Measurements from ENCODE around the gene OAS2.

Gene OAS2

DNA sequence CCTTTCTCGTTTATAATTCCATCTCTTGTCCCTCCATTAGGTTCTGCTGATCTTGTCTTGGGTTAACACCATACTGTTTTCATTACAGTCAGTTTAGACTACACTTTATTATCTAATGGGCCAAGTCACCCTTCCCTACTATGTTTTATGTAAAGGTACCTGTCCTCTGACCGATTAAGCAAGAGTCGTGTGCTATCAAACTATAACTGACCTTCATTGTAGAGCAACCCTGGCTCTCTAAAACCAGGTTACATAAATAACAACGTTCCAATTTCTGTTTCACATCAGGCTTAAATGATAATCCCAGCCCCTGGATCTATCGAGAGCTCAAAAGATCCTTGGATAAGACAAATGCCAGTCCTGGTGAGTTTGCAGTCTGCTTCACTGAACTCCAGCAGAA lies 16.7 kb downstream of the OAS2 start:
- H3K4me3 ChIP-seq = no peak overlapping the region
- DNase-seq (ENCODE audit: low read depth, low spot score) = no peak
- no peak overlapping the region for H3K27ac ChIP-seq
- TF ChIP-seq FOXP2 (optimal IDR thresholded peaks at IDR 0.05; ENCODE audit: control extremely low read depth, extremely low read length, insufficient read depth) = no peak
- TF ChIP-seq EZH2 (IDR thresholded peaks at IDR 0.05) = no peak
- TF ChIP-seq POLR2AphosphoS5 (IDR thresholded peaks at IDR 0.05; ENCODE audit: borderline replicate concordance, low read depth, low read length) = no peak
- H3K9me3 ChIP-seq (ENCODE audit: low read depth, low read length) = no peaks in the 10 kb centered on the region
- no peaks in the 10 kb centered on the region for H3K36me3 ChIP-seq (ENCODE audit: insufficient read depth, low read length)
- H3K9ac ChIP-seq (ENCODE audit: insufficient read length) = no peak overlapping the region

DNA sequence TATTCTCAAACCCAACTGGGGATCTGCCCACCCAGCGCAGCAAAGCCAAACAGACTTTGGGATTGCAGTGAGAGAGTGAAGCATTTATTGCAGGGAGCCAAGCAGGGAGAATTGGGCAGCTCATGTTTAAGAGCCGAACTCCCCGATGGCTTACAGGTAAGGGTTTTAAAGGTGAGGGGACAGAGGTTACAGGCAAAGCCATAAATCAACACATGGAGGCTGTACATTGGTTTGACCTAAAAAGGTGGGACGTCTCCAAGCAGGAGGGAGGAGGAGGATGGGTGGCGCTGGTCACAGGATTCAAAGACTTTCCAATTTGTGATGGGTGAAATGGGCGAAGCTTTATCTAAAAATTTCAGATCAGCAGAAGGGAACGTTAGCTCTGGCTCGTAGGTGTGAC lies 18.2 kb downstream of the OAS2 start:
- no peaks in the 10 kb centered on the region for H3K36me3 ChIP-seq (ENCODE audit: insufficient read depth, low read length)
- no peaks in the 10 kb centered on the region for H3K9me3 ChIP-seq (ENCODE audit: low read depth, low read length)
- TF ChIP-seq EZH2 (IDR thresholded peaks at IDR 0.05) (no peak), FOXP2 (optimal IDR thresholded peaks at IDR 0.05; ENCODE audit: control extremely low read depth, extremely low read length, insufficient read depth) (no peak), POLR2AphosphoS5 (IDR thresholded peaks at IDR 0.05; ENCODE audit: borderline replicate concordance, low read depth, low read length) (no peak)
- no peak for DNase-seq (ENCODE audit: low read depth, low spot score)
- H3K9ac ChIP-seq (ENCODE audit: insufficient read length) = no peak overlapping the region
- no peak overlapping the region for H3K27ac ChIP-seq
- H3K4me3 ChIP-seq = no peak overlapping the region

DNA sequence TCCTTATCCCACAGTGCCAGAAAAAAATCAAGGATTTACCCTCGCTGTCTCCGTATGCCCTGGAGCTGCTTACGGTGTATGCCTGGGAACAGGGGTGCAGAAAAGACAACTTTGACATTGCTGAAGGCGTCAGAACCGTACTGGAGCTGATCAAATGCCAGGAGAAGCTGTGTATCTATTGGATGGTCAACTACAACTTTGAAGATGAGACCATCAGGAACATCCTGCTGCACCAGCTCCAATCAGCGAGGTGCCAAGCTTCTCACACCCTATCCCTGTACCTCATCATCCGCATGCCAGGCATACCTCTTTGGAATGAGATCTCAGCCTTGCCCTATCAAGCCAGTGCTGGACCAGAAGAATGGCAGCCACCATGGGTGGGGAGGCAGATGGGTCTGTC lies 19.2 kb downstream of the OAS2 start:
- Histone ChIP-seq H3K9me3 (ENCODE audit: low read depth, low read length) (no peaks in the 10 kb centered on the region), H3K4me3 (no peak overlapping the region), H3K36me3 (ENCODE audit: insufficient read depth, low read length) (no peaks in the 10 kb centered on the region), H3K27ac (no peak overlapping the region), H3K9ac (ENCODE audit: insufficient read length) (no peak overlapping the region)
- TF ChIP-seq POLR2AphosphoS5 (IDR thresholded peaks at IDR 0.05; ENCODE audit: borderline replicate concordance, low read depth, low read length) (no peak), FOXP2 (optimal IDR thresholded peaks at IDR 0.05; ENCODE audit: control extremely low read depth, extremely low read length, insufficient read depth) (no peak), EZH2 (IDR thresholded peaks at IDR 0.05) (no peak)
- no peak for DNase-seq (ENCODE audit: low read depth, low spot score)

DNA sequence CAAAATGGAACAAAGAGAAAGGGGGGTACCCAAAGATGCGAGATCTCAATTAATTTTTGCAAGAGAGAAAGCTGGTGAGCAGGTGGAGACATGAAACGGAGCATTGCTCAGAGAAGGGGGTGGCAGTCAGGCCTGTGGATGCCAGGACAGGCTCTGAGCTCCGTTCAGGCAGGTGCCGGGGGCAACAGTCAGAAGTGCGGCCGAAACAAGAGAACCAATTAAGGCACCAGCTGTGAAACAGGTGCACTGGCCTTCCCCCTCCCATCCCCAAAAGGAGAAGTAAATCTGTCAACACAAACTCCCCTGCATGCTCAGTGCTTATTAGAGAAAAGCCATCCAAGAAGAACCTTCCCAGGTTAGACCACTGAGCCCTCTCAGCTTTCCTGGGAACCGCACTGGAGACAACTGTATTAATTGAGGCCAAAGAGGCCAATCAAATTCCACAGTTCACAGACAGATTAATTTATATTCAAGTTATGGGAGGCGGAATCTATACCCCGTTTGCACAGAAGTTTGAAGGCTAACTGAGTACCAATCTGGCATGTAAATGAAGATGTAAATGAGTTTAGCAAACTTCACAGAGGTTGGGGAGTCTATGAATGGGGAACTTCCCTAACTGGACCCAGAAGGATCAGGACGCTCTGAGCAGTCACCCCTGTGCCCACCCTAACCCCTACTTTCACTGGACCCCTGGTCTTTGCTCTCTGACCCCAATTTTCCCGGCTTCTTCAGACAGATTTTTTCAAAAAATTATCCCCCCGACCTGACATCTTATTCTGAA lies 20.9 kb downstream of the OAS2 start:
- Histone ChIP-seq H3K27ac (no peak overlapping the region), H3K4me3 (no peak overlapping the region), H3K9me3 (ENCODE audit: low read depth, low read length) (no peaks in the 10 kb centered on the region), H3K36me3 (ENCODE audit: insufficient read depth, low read length) (no peaks in the 10 kb centered on the region), H3K9ac (ENCODE audit: insufficient read length) (no peak overlapping the region)
- no peak for DNase-seq (ENCODE audit: low read depth, low spot score)
- TF ChIP-seq FOXP2 (optimal IDR thresholded peaks at IDR 0.05; ENCODE audit: control extremely low read depth, extremely low read length, insufficient read depth) = no peak
- no peak for TF ChIP-seq POLR2AphosphoS5 (IDR thresholded peaks at IDR 0.05; ENCODE audit: borderline replicate concordance, low read depth, low read length)
- no peak for TF ChIP-seq EZH2 (IDR thresholded peaks at IDR 0.05)

DNA sequence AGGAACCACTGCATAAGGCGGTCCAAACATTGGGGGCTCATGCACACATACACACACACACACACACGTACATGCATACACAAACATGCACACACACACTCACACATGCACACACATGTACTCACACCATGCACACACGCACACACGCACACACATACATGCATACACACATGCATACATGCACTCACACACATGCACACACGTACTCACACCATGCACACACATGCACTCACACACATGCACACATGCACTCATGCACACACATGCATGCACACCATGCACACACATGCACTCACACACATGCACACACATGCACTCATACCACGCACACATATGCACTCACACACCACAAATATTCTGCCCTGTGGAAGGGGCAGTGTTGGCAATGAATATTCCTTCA lies 22.1 kb downstream of the OAS2 start:
- no peaks in the 10 kb centered on the region for H3K9me3 ChIP-seq (ENCODE audit: low read depth, low read length)
- H3K4me3 ChIP-seq = no peak overlapping the region
- H3K27ac ChIP-seq = no peak overlapping the region
- H3K36me3 ChIP-seq (ENCODE audit: insufficient read depth, low read length) = no peaks in the 10 kb centered on the region
- no peak overlapping the region for H3K9ac ChIP-seq (ENCODE audit: insufficient read length)
- no peak for TF ChIP-seq FOXP2 (optimal IDR thresholded peaks at IDR 0.05; ENCODE audit: control extremely low read depth, extremely low read length, insufficient read depth)
- no peak for TF ChIP-seq POLR2AphosphoS5 (IDR thresholded peaks at IDR 0.05; ENCODE audit: borderline replicate concordance, low read depth, low read length)
- no peak for TF ChIP-seq EZH2 (IDR thresholded peaks at IDR 0.05)
- no peak for DNase-seq (ENCODE audit: low read depth, low spot score)

GRCh38 chr12:113002155-113002554 lies 23.8 kb downstream of the OAS2 start:
- TF ChIP-seq POLR2AphosphoS5 (IDR thresholded peaks at IDR 0.05; ENCODE audit: borderline replicate concordance, low read depth, low read length) = no peak
- no peak for TF ChIP-seq EZH2 (IDR thresholded peaks at IDR 0.05)
- no peak for TF ChIP-seq FOXP2 (optimal IDR thresholded peaks at IDR 0.05; ENCODE audit: control extremely low read depth, extremely low read length, insufficient read depth)
- DNase-seq (ENCODE audit: low read depth, low spot score) = no peak
- Histone ChIP-seq H3K9ac (ENCODE audit: insufficient read length) (no peak overlapping the region), H3K4me3 (no peak overlapping the region), H3K9me3 (ENCODE audit: low read depth, low read length) (no peaks in the 10 kb centered on the region), H3K36me3 (ENCODE audit: insufficient read depth, low read length) (no peaks in the 10 kb centered on the region), H3K27ac (no peak overlapping the region)

DNA sequence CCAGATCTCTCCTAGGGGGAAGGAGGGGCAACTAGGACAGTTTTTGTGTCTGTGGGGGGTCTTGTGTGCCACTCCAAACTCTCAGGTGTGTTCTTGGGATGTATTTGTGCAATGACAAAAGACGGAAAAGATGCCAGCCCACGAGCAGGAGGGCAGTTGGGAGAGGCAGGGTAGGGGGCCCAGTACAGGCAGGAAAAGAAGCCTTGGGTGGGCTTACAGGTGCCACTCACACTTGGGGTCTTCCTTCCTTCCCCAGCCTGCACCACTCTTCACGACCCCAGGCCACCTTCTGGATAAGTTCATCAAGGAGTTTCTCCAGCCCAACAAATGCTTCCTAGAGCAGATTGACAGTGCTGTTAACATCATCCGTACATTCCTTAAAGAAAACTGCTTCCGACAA lies 24.4 kb downstream of the OAS2 start:
- no peaks in the 10 kb centered on the region for H3K9me3 ChIP-seq (ENCODE audit: low read depth, low read length)
- no peak overlapping the region for H3K4me3 ChIP-seq
- no peaks in the 10 kb centered on the region for H3K36me3 ChIP-seq (ENCODE audit: insufficient read depth, low read length)
- TF ChIP-seq POLR2AphosphoS5 (IDR thresholded peaks at IDR 0.05; ENCODE audit: borderline replicate concordance, low read depth, low read length) (no peak), EZH2 (IDR thresholded peaks at IDR 0.05) (no peak), FOXP2 (optimal IDR thresholded peaks at IDR 0.05; ENCODE audit: control extremely low read depth, extremely low read length, insufficient read depth) (no peak)
- no peak overlapping the region for H3K9ac ChIP-seq (ENCODE audit: insufficient read length)
- DNase-seq (ENCODE audit: low read depth, low spot score) = no peak
- H3K27ac ChIP-seq = no peak overlapping the region

DNA sequence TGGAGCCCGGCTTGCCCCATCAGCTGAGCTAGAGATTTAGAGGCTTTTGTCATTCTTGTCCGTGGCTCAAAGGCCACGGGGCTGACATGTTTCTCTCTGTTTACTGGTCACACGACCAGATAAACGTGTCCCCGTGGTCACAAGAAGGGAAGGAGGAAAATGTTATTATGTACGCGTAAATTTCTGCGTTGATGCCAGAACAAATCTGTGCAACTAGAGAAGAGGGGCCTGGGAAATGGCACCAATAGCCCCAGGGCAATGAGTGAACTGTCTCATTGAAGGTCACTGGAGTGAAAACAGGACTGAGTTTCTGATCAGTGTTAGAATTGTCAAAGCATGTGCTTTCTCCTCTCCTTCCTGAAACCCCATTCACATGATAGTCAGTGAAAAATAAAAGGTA lies 25.3 kb downstream of the OAS2 start:
- no peak for TF ChIP-seq EZH2 (IDR thresholded peaks at IDR 0.05)
- no peak for TF ChIP-seq FOXP2 (optimal IDR thresholded peaks at IDR 0.05; ENCODE audit: control extremely low read depth, extremely low read length, insufficient read depth)
- no peak for TF ChIP-seq POLR2AphosphoS5 (IDR thresholded peaks at IDR 0.05; ENCODE audit: borderline replicate concordance, low read depth, low read length)
- Histone ChIP-seq H3K36me3 (ENCODE audit: insufficient read depth, low read length) (no peaks in the 10 kb centered on the region), H3K4me3 (no peak overlapping the region), H3K9me3 (ENCODE audit: low read depth, low read length) (no peaks in the 10 kb centered on the region), H3K9ac (ENCODE audit: insufficient read length) (no peak overlapping the region), H3K27ac (no peak overlapping the region)
- DNase-seq (ENCODE audit: low read depth, low spot score) = no peak

DNA sequence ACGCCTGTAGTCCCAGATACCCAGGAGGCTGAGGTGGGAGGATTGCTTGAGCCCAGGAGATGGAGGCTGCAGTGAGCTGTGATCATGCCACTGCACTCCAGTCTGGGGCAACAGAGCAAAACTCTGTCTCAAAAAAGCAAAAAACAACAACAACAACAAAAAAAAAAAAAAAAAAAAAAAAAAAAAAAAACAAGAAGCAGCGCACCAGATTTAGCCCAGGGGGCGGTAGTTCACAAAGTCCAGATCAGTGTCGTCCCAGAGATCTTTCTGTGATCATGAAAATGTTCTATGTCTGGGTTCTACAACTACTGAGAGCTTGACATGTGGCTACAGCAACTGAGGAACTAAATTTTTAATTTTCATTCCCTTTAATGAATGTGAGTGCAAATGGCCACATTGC lies 27.4 kb downstream of the OAS2 start:
- Histone ChIP-seq H3K9ac (ENCODE audit: insufficient read length) (no peak overlapping the region), H3K4me3 (no peak overlapping the region), H3K9me3 (ENCODE audit: low read depth, low read length) (no peaks in the 10 kb centered on the region), H3K27ac (no peak overlapping the region), H3K36me3 (ENCODE audit: insufficient read depth, low read length) (no peaks in the 10 kb centered on the region)
- TF ChIP-seq EZH2 (IDR thresholded peaks at IDR 0.05) (no peak), FOXP2 (optimal IDR thresholded peaks at IDR 0.05; ENCODE audit: control extremely low read depth, extremely low read length, insufficient read depth) (no peak), POLR2AphosphoS5 (IDR thresholded peaks at IDR 0.05; ENCODE audit: borderline replicate concordance, low read depth, low read length) (no peak)
- no peak for DNase-seq (ENCODE audit: low read depth, low spot score)

Measured in SK-N-MC (cell line).